Activated CD4-positive, alpha-beta T cell treated with anti-CD3 and anti-CD28 coated beads, Interleukin-2, amount 10 ng/mL, durations not matched to agents 24 days and 14 days (primary cell): Measurements from ENCODE around the gene G0S2. TPM values are rescaled to one million over a fixed set of nuclear protein-coding genes. Genes with fewer than 3 reads are reported as not detected.

ENCODE experiments used
- DNase-seq: peaks from one replicate; pipeline ENCODE4 v3.0.0; 2022
- H3K27ac Mint-ChIP-seq: one replicate; pipeline ENCODE4 v1.8.0; 2022; ENCODE audit warnings: mild to moderate bottlenecking, mixed read lengths
- H3K27me3 Mint-ChIP-seq: one replicate; pipeline ENCODE4 v1.8.0; 2022; ENCODE audit warnings: mixed read lengths
- H3K36me3 Mint-ChIP-seq: one replicate; pipeline ENCODE4 v1.8.0; 2022; ENCODE audit warnings: low read depth, mild to moderate bottlenecking, mixed read lengths
- H3K4me1 Mint-ChIP-seq: one replicate; pipeline ENCODE4 v1.8.0; 2021; ENCODE audit warnings: mixed read lengths
- H3K4me3 Mint-ChIP-seq: one replicate; pipeline ENCODE4 v1.8.0; 2022; ENCODE audit warnings: mild to moderate bottlenecking, moderate library complexity, mixed read lengths
- H3K9me3 Mint-ChIP-seq: one replicate; pipeline ENCODE4 v1.8.0; 2021; ENCODE audit warnings: mixed read lengths
- intact Hi-C: fragments of 100-400 bp; cut with micrococcal nuclease; formaldehyde crosslinking; loops from one replicate; pipeline ENCODE4 v1.15.1; 2023
- total RNA-seq: library from RNA; stranded (reverse); gene quantifications from 2 replicates; pipeline ENCODE4 v1.2.3, GENCODE V29; 2022

G0S2 gene
- total RNA-seq, 1 donor from 2014 or later: 477 TPM

- H3K27me3 Mint-ChIP-seq: no peaks in the 10 kb centered on the region
- DNase-seq: no peak
- H3K36me3 Mint-ChIP-seq: no peaks in the 10 kb centered on the region
- H3K27ac Mint-ChIP-seq: no peak overlapping the region
- H3K9me3 Mint-ChIP-seq: no peaks in the 10 kb centered on the region
- H3K4me3 Mint-ChIP-seq: no peak overlapping the region
- intact Hi-C loops: no loop called here
- H3K4me1 Mint-ChIP-seq: peaks cover 49% of the 10 kb centered on the region
Observed at GRCh38 chr1:209655411-209656231, 19.6 kb upstream of the G0S2 start.

GRCh38 chr1:209657140-209657879 is 17.9 kb upstream of the G0S2 start:
- no peak for DNase-seq
- H3K4me3 Mint-ChIP-seq: no peak overlapping the region
- peaks cover 41% of the 10 kb centered on the region for H3K4me1 Mint-ChIP-seq
- no peaks in the 10 kb centered on the region for H3K27me3 Mint-ChIP-seq
- H3K9me3 Mint-ChIP-seq: no peaks in the 10 kb centered on the region
- H3K27ac Mint-ChIP-seq: no peak overlapping the region
- no peaks in the 10 kb centered on the region for H3K36me3 Mint-ChIP-seq
- intact Hi-C loops: no loop called here

GRCh38 chr1:209657918-209658317 is 17.3 kb upstream of the G0S2 start:
- intact Hi-C loops: no loop called here
- H3K27me3 Mint-ChIP-seq: no peaks in the 10 kb centered on the region
- no peak overlapping the region for H3K4me3 Mint-ChIP-seq
- DNase-seq: no peak
- H3K4me1 Mint-ChIP-seq: peaks cover 36% of the 10 kb centered on the region
- peaks cover 1% of the 10 kb centered on the region for H3K36me3 Mint-ChIP-seq
- no peak overlapping the region for H3K27ac Mint-ChIP-seq
- no peaks in the 10 kb centered on the region for H3K9me3 Mint-ChIP-seq

GRCh38 chr1:209659909-209660308 is 15.3 kb upstream of the G0S2 start:
- Mint-ChIP-seq H3K4me1 (peaks cover 30% of the 10 kb centered on the region), H3K27ac (peak overlapping the region; percentile 83), H3K4me3 (peak overlapping the region; percentile 17)

GRCh38 chr1:209661071-209661470 is 14.1 kb upstream of the G0S2 start:
- H3K36me3 Mint-ChIP-seq: peaks cover 8% of the 10 kb centered on the region
- peaks cover 6% of the 10 kb centered on the region for H3K9me3 Mint-ChIP-seq
- no peak overlapping the region for H3K4me3 Mint-ChIP-seq
- peaks cover 28% of the 10 kb centered on the region for H3K4me1 Mint-ChIP-seq
- DNase-seq: no peak
- no peak overlapping the region for H3K27ac Mint-ChIP-seq
- intact Hi-C loops: no loop called here
- H3K27me3 Mint-ChIP-seq: no peaks in the 10 kb centered on the region

More at GRCh38 chr1:209659909-209660308, 15.3 kb upstream of the G0S2 start:
- Mint-ChIP-seq H3K27me3 (no peaks in the 10 kb centered on the region), H3K9me3 (peaks cover 3% of the 10 kb centered on the region), H3K36me3 (peaks cover 7% of the 10 kb centered on the region)
- intact Hi-C loops: loop anchor here (1.0 kb wide), 2 partner anchors 9 to 13 kb away; no protein-coding TSS in a partner anchor
- DNase-seq: peak; percentile 70

- Mint-ChIP-seq H3K36me3 (peaks cover 8% of the 10 kb centered on the region), H3K4me3 (no peak overlapping the region)
Observed at GRCh38 chr1:209662879-209663327, 12.3 kb upstream of the G0S2 start.

GRCh38 chr1:209667103-209667502 is 8.1 kb upstream of the G0S2 start:
- peaks cover 22% of the 10 kb centered on the region for H3K4me1 Mint-ChIP-seq
- no peak overlapping the region for H3K4me3 Mint-ChIP-seq
- H3K9me3 Mint-ChIP-seq: peaks cover 12% of the 10 kb centered on the region
- peaks cover 17% of the 10 kb centered on the region for H3K36me3 Mint-ChIP-seq
- H3K27ac Mint-ChIP-seq: no peak overlapping the region
- no peak for DNase-seq
- no peaks in the 10 kb centered on the region for H3K27me3 Mint-ChIP-seq
- intact Hi-C loops: no loop called here

More at GRCh38 chr1:209662879-209663327, 12.3 kb upstream of the G0S2 start:
- peaks cover 6% of the 10 kb centered on the region for H3K9me3 Mint-ChIP-seq
- no peak overlapping the region for H3K27ac Mint-ChIP-seq
- no peaks in the 10 kb centered on the region for H3K27me3 Mint-ChIP-seq
- DNase-seq: no peak
- intact Hi-C loops: no loop called here
- peaks cover 26% of the 10 kb centered on the region for H3K4me1 Mint-ChIP-seq

- Mint-ChIP-seq H3K4me1 (peaks cover 26% of the 10 kb centered on the region), H3K27ac (no peak overlapping the region), H3K36me3 (peaks cover 17% of the 10 kb centered on the region), H3K4me3 (no peak overlapping the region), H3K9me3 (peaks cover 12% of the 10 kb centered on the region), H3K27me3 (no peaks in the 10 kb centered on the region)
- no peak for DNase-seq
- intact Hi-C loops: no loop called here
Observed at GRCh38 chr1:209667708-209668107, 7.5 kb upstream of the G0S2 start.

GRCh38 chr1:209670441-209671082 is 4.7 kb upstream of the G0S2 start:
- intact Hi-C loops: no loop called here
- Mint-ChIP-seq H3K9me3 (peaks cover 5% of the 10 kb centered on the region), H3K36me3 (peaks cover 12% of the 10 kb centered on the region), H3K27me3 (no peaks in the 10 kb centered on the region), H3K4me3 (no peak overlapping the region), H3K27ac (peak overlapping the region; percentile 67), H3K4me1 (peaks cover 48% of the 10 kb centered on the region)
- no peak for DNase-seq

GRCh38 chr1:209672705-209673630 is 2.2 kb upstream of the G0S2 start:
- Mint-ChIP-seq H3K4me1 (peaks cover 66% of the 10 kb centered on the region), H3K27ac (peak overlapping the region; percentile 96), H3K36me3 (peaks cover 33% of the 10 kb centered on the region), H3K9me3 (peaks cover 5% of the 10 kb centered on the region), H3K27me3 (peaks cover 4% of the 10 kb centered on the region), H3K4me3 (peak overlapping the region; percentile 89)
- DNase-seq: peak; percentile 86
- intact Hi-C loops: loop anchor here (1.0 kb wide), 6 partner anchors 13 to 79 kb away; no protein-coding TSS in a partner anchor

- peaks cover 72% of the 10 kb centered on the region for H3K4me1 Mint-ChIP-seq
- peak overlapping the region; percentile 96 for H3K27ac Mint-ChIP-seq
- peaks cover 4% of the 10 kb centered on the region for H3K27me3 Mint-ChIP-seq
- DNase-seq: no peak
- peaks cover 36% of the 10 kb centered on the region for H3K36me3 Mint-ChIP-seq
- peaks cover 5% of the 10 kb centered on the region for H3K9me3 Mint-ChIP-seq
- peak overlapping the region; percentile 89 for H3K4me3 Mint-ChIP-seq
- intact Hi-C loops: loop anchor here (1.0 kb wide), 6 partner anchors 14 to 78 kb away; no protein-coding TSS in a partner anchor
Observed at GRCh38 chr1:209673631-209674417, 1.4 kb upstream of the G0S2 start.

- intact Hi-C loops: loop anchor here (1.0 to 5.0 kb wide), 3 partner anchors 10 to 152 kb away; partner anchors contain the start of gene UTP25
- peak; percentile 69 for DNase-seq
- H3K27me3 Mint-ChIP-seq: peaks cover 9% of the 10 kb centered on the region
- peaks cover 33% of the 10 kb centered on the region for H3K36me3 Mint-ChIP-seq
- H3K4me1 Mint-ChIP-seq: peaks cover 70% of the 10 kb centered on the region
- H3K27ac Mint-ChIP-seq: peak overlapping the region; percentile 79
- H3K9me3 Mint-ChIP-seq: peaks cover 5% of the 10 kb centered on the region
- peak overlapping the region; percentile 89 for H3K4me3 Mint-ChIP-seq
Observed at GRCh38 chr1:209675565-209676154, 448 bp downstream of the G0S2 start.
